Measurements from ENCODE around the gene LOXL3.

GRCh38 chr2:74502720-74503505 lies 50.8 kb downstream of the LOXL3 start:
- no peak for TF ChIP-seq CTCF (IDR thresholded peaks at IDR 0.05)
- peak in 1 of 2 donors; percentile 39 for TF ChIP-seq POLR2A (IDR thresholded peaks at IDR 0.05)

Data from thyroid gland (tissue), 4 donors.